HUES48 (cell line): ENCODE results near the gene CAMK2A.
A peak's percentile ranks its signal among the peaks of the same experiment; 100 is the strongest.

ENCODE experiments used
- H3K27ac ChIP-seq: one replicate; pipeline ENCODE4 v1.7.0; 2013; ENCODE audit warnings: low read depth, low read length, inconsistent platforms
- H3K27me3 ChIP-seq: 2 replicates; pipeline ENCODE4 v1.6.1; 2013; ENCODE audit warnings: mild to moderate bottlenecking, low read length; ENCODE audit not compliant: control insufficient read depth, insufficient read depth
- H3K36me3 ChIP-seq: 2 replicates; pipeline ENCODE4 v1.6.1; 2013; ENCODE audit warnings: low read length; ENCODE audit not compliant: control insufficient read depth, insufficient read depth
- H3K4me1 ChIP-seq: 2 replicates; pipeline ENCODE4 v1.6.1; 2013; ENCODE audit warnings: mild to moderate bottlenecking, low read length; ENCODE audit not compliant: control insufficient read depth, insufficient read depth
- H3K4me3 ChIP-seq: 2 replicates; pipeline ENCODE4 v1.5.1; 2013; ENCODE audit warnings: mild to moderate bottlenecking, low read depth, low read length
- H3K9ac ChIP-seq: 2 replicates; pipeline ENCODE4 v1.6.1; 2013; ENCODE audit warnings: mild to moderate bottlenecking, low read depth, low read length, moderate library complexity
- H3K9me3 ChIP-seq: 2 replicates; pipeline ENCODE4 v1.6.1; 2013; ENCODE audit warnings: low read length; ENCODE audit not compliant: control insufficient read depth, insufficient read depth

CAMK2A gene

DNA sequence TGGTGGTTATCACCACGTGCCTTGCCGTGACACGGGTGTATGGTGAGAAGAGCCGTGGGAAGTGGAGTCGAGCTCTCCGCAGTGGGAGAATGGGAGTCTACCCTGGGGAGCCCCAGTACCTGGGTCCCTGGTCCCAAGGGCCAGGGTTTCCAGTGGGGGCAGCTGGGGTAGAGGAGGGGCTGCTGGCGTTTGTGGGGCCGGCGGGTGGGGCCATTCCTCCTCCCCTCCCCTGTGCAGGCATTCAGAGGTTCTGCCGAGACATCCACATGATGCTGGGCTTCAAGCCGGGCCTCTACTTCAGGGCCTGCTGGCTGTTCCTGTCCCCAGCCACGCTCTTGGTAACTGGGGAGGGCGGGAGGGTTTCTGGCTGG lies 85.0 kb downstream of the CAMK2A start:
- no peaks in the 10 kb centered on the region for H3K27me3 ChIP-seq
- H3K4me1 ChIP-seq = peaks cover 12% of the 10 kb centered on the region
- no peak overlapping the region for H3K4me3 ChIP-seq
- no peak overlapping the region for H3K27ac ChIP-seq
- H3K36me3 ChIP-seq = no peaks in the 10 kb centered on the region
- no peak overlapping the region for H3K9ac ChIP-seq
- H3K9me3 ChIP-seq = no peaks in the 10 kb centered on the region

DNA sequence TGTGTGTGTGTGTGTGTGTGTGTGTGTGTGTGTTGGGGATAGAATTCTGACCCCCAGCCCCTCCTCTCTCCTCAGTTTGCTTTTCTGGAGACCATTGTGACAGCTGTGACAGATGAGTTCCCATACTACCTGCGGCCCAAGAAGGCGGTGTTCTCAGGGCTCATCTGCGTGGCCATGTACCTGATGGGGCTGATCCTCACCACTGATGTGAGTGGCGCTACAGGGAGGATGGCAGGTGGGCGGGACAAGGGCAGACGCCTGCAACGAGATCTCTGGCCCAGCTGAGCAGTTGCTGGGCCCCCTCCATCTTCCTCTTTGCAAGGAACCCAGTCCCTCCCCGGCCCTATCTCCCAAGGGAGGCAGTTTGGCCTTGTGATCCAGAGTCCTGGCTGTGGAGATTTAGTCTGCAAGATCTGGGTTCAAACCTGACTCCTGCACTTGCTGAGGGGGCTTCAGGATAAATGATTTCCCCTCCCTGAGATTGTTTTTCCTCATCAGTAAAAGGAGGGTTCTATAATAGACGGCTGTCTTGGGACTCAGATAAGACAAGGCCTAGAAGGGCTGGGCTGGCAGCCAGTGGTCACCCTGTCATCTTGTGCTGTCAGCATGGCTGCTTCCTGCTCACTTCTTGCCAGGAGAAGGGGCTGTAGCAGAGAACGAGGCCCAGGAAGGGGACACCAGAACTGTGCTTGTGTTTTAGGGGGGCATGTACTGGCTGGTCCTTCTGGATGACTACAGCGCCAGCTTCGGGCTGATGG lies 85.6 kb downstream of the CAMK2A start:
- Histone ChIP-seq H3K36me3 (no peaks in the 10 kb centered on the region), H3K9me3 (no peaks in the 10 kb centered on the region), H3K27ac (no peak overlapping the region), H3K9ac (no peak overlapping the region), H3K4me1 (peaks cover 8% of the 10 kb centered on the region), H3K27me3 (no peaks in the 10 kb centered on the region), H3K4me3 (no peak overlapping the region)

DNA sequence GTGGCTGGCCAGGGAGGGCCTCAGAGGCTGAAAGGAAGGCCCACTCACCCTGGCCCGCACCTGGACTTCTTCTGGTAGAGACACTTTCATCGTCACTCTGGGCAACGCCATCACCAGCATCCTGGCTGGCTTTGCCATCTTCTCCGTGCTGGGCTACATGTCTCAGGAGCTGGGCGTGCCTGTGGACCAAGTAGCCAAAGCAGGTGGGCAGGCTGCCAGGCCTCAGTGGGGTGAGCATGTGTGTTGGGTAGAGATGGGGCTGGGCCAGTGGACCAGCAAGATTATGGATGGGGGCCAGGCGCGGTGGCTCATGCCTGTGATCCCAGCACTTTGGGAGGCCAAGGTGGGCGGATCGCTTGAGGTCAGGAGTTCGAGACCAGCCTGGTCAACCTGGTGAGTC lies 87.1 kb downstream of the CAMK2A start:
- Histone ChIP-seq H3K9me3 (no peaks in the 10 kb centered on the region), H3K36me3 (no peaks in the 10 kb centered on the region), H3K9ac (no peak overlapping the region), H3K27ac (no peak overlapping the region), H3K27me3 (no peaks in the 10 kb centered on the region; the same call in 1 of the 2 replicates), H3K4me1 (no peaks in the 10 kb centered on the region), H3K4me3 (no peak overlapping the region)

- Histone ChIP-seq H3K4me3 (no peak overlapping the region), H3K36me3 (no peaks in the 10 kb centered on the region), H3K27me3 (peaks cover under 1% of the 10 kb centered on the region), H3K9me3 (no peaks in the 10 kb centered on the region), H3K4me1 (no peaks in the 10 kb centered on the region), H3K27ac (no peak overlapping the region), H3K9ac (no peak overlapping the region)
Measured at GRCh38 chr5:150197476-150197875, 92.1 kb downstream of the CAMK2A start.

GRCh38 chr5:150196986-150197385 lies 92.6 kb downstream of the CAMK2A start:
- no peaks in the 10 kb centered on the region for H3K9me3 ChIP-seq
- no peaks in the 10 kb centered on the region for H3K36me3 ChIP-seq
- H3K4me3 ChIP-seq = no peak overlapping the region
- H3K4me1 ChIP-seq = no peaks in the 10 kb centered on the region
- no peak overlapping the region for H3K27ac ChIP-seq
- peaks cover 5% of the 10 kb centered on the region for H3K27me3 ChIP-seq
- H3K9ac ChIP-seq = no peak overlapping the region

- Histone ChIP-seq H3K4me3 (no peak overlapping the region), H3K27me3 (peaks cover 10% of the 10 kb centered on the region)
Measured at GRCh38 chr5:150196514-150196913, 93.1 kb downstream of the CAMK2A start.

DNA sequence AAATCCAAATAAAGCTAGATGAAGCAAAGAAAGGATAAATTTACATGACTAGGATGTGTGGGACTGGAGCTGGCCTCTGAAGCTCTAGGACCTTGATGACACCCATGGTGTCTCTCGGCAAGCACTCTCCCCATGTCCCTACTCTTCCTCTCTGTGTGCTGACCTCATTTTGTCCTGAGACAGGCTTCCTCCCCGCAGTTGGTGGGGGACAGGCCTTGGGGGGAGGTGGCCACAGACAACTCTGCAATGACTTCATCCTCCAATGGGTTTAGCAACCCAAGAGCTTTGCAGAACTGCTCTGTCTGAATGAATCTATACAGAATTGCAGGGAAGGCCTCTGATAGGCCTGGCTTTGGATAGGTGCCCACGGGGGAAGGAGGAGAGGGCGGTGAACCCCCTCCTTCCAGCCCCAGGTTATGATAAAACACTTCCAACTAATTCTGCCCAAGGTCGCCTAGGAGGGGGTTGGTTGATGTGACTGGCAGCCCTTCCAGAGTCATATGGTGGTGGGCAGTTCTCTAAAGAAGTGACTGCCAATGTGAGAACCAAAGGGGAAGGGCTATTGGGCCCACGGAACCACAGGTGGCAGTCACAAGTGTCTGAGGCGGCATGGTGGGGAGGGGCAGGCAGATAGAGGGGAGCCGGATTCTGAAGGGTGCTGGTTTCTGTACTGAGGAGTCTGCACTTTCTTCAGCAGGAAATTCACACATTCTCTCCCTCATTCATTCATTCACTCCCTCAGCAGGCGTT lies 93.7 kb downstream of the CAMK2A start:
- H3K4me1 ChIP-seq = no peaks in the 10 kb centered on the region
- H3K27me3 ChIP-seq = peaks cover 15% of the 10 kb centered on the region
- no peak overlapping the region for H3K27ac ChIP-seq
- no peaks in the 10 kb centered on the region for H3K9me3 ChIP-seq
- H3K9ac ChIP-seq = no peak overlapping the region
- no peaks in the 10 kb centered on the region for H3K36me3 ChIP-seq
- H3K4me3 ChIP-seq = no peak overlapping the region

More at GRCh38 chr5:150196514-150196913, 93.1 kb downstream of the CAMK2A start:
- Histone ChIP-seq H3K36me3 (no peaks in the 10 kb centered on the region), H3K9me3 (no peaks in the 10 kb centered on the region), H3K9ac (no peak overlapping the region), H3K27ac (no peak overlapping the region), H3K4me1 (no peaks in the 10 kb centered on the region)

- H3K9ac ChIP-seq = no peak overlapping the region
- no peak overlapping the region for H3K4me3 ChIP-seq
- H3K27ac ChIP-seq = no peak overlapping the region
- no peaks in the 10 kb centered on the region for H3K4me1 ChIP-seq
- no peaks in the 10 kb centered on the region for H3K36me3 ChIP-seq
- H3K9me3 ChIP-seq = no peaks in the 10 kb centered on the region
- peaks cover 49% of the 10 kb centered on the region for H3K27me3 ChIP-seq
Measured at GRCh38 chr5:150192462-150192861, 97.1 kb downstream of the CAMK2A start.

DNA sequence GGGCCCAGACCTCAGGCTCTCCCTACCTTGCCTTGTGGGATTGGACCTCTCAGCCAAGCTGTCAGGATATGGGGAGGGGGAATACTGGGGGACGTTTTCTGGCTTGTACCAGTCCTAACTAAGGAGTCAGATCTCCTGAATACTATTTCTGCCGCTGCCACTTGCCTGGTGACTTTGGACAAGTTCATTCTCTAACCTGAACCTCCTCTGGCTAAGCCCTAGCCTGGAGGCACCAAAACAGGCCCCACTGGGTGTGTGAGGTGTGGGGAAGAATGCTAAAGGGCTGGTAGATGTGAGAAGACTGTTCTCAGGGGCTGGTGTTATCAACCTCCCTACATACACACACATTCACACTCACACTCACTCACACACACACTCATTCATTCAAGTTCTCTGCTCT lies 98.6 kb downstream of the CAMK2A start:
- no peak overlapping the region for H3K9ac ChIP-seq
- H3K27ac ChIP-seq = no peak overlapping the region
- H3K4me3 ChIP-seq = 0 out of 2 replicates have a peak overlapping the region, but pooled peaks have one; percentile 56
- H3K27me3 ChIP-seq = peaks cover 64% of the 10 kb centered on the region
- H3K4me1 ChIP-seq = peaks cover 7% of the 10 kb centered on the region; the same call in 1 of the 2 replicates
- H3K36me3 ChIP-seq = no peaks in the 10 kb centered on the region
- no peaks in the 10 kb centered on the region for H3K9me3 ChIP-seq

DNA sequence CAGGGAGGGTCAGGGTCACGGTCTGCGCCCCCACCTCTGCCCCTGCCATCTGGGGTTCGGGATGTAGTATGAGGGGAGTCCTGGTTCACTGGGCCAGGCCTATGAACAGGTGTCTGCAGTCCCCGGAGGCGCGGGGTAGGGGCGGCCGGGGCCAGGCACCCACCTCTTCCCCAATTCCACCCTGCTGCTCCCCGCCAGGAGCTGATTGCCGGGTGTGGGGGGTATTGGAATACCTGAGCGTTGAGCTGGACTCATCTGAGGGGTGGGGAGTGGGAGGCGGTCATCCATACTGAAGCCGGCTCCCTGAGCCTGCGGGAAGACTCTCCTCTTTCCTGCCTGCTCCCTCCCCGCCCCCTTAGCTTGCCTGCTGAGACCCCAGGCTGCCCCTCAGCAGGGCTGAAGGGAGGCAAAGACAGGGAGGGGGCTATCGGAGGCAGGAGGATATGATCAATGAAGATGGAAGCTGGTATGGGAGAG lies 99.0 kb downstream of the CAMK2A start:
- no peak overlapping the region for H3K9ac ChIP-seq
- H3K4me1 ChIP-seq = peaks cover 11% of the 10 kb centered on the region; the same call in 1 of the 2 replicates
- peaks cover 69% of the 10 kb centered on the region for H3K27me3 ChIP-seq
- peak overlapping the region; percentile 56 for H3K4me3 ChIP-seq
- no peak overlapping the region for H3K27ac ChIP-seq
- H3K36me3 ChIP-seq = no peaks in the 10 kb centered on the region
- H3K9me3 ChIP-seq = no peaks in the 10 kb centered on the region
